ENCODE measurements around the gene CBL. TPM values are rescaled to one million over a fixed set of nuclear protein-coding genes. Genes with fewer than 3 reads are reported as not detected.

The CBL gene
- total RNA-seq, 1 donor = 9.0 TPM

DNA sequence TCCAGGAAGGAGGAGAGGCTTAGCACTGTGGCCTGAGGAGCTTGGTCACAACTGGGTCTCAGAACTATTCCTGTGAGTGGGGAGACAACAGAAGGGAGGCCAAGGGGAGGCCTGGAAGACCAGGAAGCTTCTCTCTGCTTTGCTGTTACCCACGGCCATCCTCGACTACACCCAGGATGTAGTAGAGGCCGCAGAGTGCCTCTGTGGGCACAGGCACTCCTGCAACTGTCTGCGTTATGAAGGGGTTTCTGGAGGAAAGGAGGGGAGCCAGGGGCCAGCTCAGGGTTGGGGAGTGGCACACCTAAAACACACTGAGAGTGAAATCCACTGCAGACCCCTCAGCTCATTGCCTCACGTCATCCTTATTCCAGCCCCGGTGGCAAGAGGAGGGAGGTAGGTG is 144.2 kb downstream of the CBL start:
- no peak for DNase-seq (ENCODE audit: insufficient read length, low spot score, missing footprints)
- TF ChIP-seq, protein P1, sequence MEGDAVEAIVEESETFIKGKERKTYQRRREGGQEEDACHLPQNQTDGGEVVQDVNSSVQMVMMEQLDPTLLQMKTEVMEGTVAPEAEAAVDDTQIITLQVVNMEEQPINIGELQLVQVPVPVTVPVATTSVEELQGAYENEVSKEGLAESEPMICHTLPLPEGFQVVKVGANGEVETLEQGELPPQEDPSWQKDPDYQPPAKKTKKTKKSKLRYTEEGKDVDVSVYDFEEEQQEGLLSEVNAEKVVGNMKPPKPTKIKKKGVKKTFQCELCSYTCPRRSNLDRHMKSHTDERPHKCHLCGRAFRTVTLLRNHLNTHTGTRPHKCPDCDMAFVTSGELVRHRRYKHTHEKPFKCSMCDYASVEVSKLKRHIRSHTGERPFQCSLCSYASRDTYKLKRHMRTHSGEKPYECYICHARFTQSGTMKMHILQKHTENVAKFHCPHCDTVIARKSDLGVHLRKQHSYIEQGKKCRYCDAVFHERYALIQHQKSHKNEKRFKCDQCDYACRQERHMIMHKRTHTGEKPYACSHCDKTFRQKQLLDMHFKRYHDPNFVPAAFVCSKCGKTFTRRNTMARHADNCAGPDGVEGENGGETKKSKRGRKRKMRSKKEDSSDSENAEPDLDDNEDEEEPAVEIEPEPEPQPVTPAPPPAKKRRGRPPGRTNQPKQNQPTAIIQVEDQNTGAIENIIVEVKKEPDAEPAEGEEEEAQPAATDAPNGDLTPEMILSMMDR (IDR thresholded peaks at IDR 0.05; ENCODE audit: extremely low read depth, low read depth, low read length) = no peak
- Histone ChIP-seq H4K20me1 (ENCODE audit: insufficient read depth, low read length) (no peaks in the 10 kb centered on the region), H3K4me3 (ENCODE audit: insufficient read depth, low read length) (no peak overlapping the region), H3K9me3 (ENCODE audit: low read depth, low read length) (no peaks in the 10 kb centered on the region), H2AFZ (ENCODE audit: low read length) (no peak overlapping the region), H3K27ac (ENCODE audit: low read depth, low read length) (no peak overlapping the region), H3K27me3 (ENCODE audit: insufficient read depth, low read length) (peaks cover 18% of the 10 kb centered on the region), H3K4me2 (ENCODE audit: insufficient read depth, low read length) (no peak overlapping the region), H3K36me3 (ENCODE audit: insufficient read depth, low read length) (no peaks in the 10 kb centered on the region), H3K79me2 (ENCODE audit: insufficient read depth, low read length) (no peaks in the 10 kb centered on the region), H3K4me1 (ENCODE audit: insufficient read depth, low read length) (no peaks in the 10 kb centered on the region)

DNA sequence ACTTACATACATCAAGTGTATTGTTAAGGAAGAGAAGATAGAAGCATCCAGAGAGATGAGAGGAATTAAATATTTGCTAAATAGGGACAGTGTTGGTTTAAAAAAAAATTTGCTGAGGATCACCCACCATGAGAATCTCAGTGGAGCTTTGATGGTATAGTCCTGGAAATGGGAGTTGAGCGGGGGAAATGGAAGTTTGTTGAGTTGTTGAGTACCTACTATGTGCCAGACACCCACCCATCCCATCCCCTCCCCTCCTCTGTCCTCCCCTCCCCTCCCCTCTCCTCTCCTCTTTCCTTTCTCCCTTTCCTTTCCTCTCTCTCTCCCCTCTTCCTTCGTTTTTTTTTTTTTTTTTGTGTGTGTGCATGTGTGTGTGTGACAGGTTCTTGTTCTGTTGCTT is 145.1 kb downstream of the CBL start:
- TF ChIP-seq, protein P1 (IDR thresholded peaks at IDR 0.05; ENCODE audit: extremely low read depth, low read depth, low read length) = no peak
- DNase-seq (ENCODE audit: insufficient read length, low spot score, missing footprints) = no peak
- peaks cover 1% of the 10 kb centered on the region for H3K4me1 ChIP-seq (ENCODE audit: insufficient read depth, low read length)

DNA sequence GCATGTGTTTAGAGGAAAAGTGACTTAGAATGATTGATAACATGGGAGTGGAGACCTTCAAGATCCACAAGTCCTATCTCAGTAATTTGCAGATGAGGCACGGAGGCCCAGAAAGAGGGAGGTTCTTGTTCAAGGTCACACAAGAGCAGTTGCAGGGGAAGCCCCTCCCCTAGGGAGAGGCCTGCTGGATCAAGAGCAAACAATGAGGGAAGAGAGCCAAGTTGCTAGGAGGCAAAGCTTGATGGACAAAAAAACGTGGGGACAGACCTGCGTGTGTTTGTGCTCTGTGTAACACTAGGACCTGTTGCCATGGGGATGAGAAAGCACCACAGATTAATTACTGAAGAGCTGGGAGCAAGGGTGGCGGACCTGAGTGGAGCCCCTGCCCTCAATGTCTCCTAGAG is 146.7 kb downstream of the CBL start:
- Histone ChIP-seq H3K9me3 (ENCODE audit: low read depth, low read length) (no peaks in the 10 kb centered on the region), H4K20me1 (ENCODE audit: insufficient read depth, low read length) (no peaks in the 10 kb centered on the region), H3K4me1 (ENCODE audit: insufficient read depth, low read length) (peaks cover 5% of the 10 kb centered on the region), H3K4me2 (ENCODE audit: insufficient read depth, low read length) (no peak overlapping the region), H3K79me2 (ENCODE audit: insufficient read depth, low read length) (no peaks in the 10 kb centered on the region), H3K4me3 (ENCODE audit: insufficient read depth, low read length) (no peak overlapping the region), H3K27me3 (ENCODE audit: insufficient read depth, low read length) (peaks cover 11% of the 10 kb centered on the region), H3K27ac (ENCODE audit: low read depth, low read length) (no peak overlapping the region), H2AFZ (ENCODE audit: low read length) (no peak overlapping the region), H3K36me3 (ENCODE audit: insufficient read depth, low read length) (no peaks in the 10 kb centered on the region)
- TF ChIP-seq, protein P1 (IDR thresholded peaks at IDR 0.05; ENCODE audit: extremely low read depth, low read depth, low read length) = no peak
- DNase-seq (ENCODE audit: insufficient read length, low spot score, missing footprints) = peak; percentile 75

More for the DNA sequence above, 145.1 kb downstream of the CBL start:
- Histone ChIP-seq H3K27me3 (ENCODE audit: insufficient read depth, low read length) (peaks cover 18% of the 10 kb centered on the region), H3K4me3 (ENCODE audit: insufficient read depth, low read length) (no peak overlapping the region), H3K36me3 (ENCODE audit: insufficient read depth, low read length) (no peaks in the 10 kb centered on the region), H2AFZ (ENCODE audit: low read length) (no peak overlapping the region), H3K79me2 (ENCODE audit: insufficient read depth, low read length) (no peaks in the 10 kb centered on the region), H3K27ac (ENCODE audit: low read depth, low read length) (no peak overlapping the region), H4K20me1 (ENCODE audit: insufficient read depth, low read length) (no peaks in the 10 kb centered on the region), H3K9me3 (ENCODE audit: low read depth, low read length) (no peaks in the 10 kb centered on the region), H3K4me2 (ENCODE audit: insufficient read depth, low read length) (no peak overlapping the region)

DNA sequence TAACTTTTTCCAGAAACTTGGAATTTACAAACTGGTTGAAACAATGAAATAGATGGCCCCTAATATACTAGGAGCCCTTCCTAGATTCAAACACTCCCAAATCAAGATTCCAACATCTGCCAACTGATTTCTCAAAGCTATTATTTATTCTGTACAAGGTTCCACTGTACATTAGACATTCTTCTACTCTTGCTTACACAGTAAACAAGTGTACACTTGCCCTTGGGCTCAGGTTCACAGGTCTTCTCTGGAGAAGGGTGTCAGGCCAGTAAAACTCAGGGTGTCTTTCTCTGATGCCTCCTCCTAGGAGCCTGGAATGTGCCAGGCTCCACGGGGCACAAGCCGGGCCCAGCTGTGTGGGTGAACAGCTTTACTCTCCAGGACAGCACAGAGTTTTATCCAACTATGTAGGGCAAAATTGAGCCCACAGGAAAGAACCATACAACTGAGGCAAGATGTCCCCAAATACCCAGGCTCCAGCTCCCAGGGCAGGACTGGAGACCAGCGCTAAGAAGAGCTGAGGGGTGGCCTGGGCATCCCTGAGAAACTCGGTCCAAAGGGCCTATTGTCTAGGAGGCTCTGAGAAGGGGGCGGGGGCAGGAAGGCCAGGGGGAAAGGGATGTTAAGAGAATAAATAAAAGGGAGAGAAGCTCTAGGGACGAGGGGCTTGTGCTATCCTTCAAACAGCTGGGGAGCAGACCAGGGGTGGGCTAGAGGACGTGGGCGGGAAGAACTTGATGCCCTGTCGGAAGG is 149.1 kb downstream of the CBL start:
- H4K20me1 ChIP-seq (ENCODE audit: insufficient read depth, low read length) = no peaks in the 10 kb centered on the region

More for the DNA sequence above, 149.1 kb downstream of the CBL start:
- Histone ChIP-seq H3K36me3 (ENCODE audit: insufficient read depth, low read length) (no peaks in the 10 kb centered on the region), H3K4me3 (ENCODE audit: insufficient read depth, low read length) (no peak overlapping the region), H3K27me3 (ENCODE audit: insufficient read depth, low read length) (peaks cover 7% of the 10 kb centered on the region), H3K4me2 (ENCODE audit: insufficient read depth, low read length) (no peak overlapping the region), H2AFZ (ENCODE audit: low read length) (no peak overlapping the region), H3K79me2 (ENCODE audit: insufficient read depth, low read length) (no peaks in the 10 kb centered on the region), H3K4me1 (ENCODE audit: insufficient read depth, low read length) (peaks cover 5% of the 10 kb centered on the region), H3K9me3 (ENCODE audit: low read depth, low read length) (no peaks in the 10 kb centered on the region), H3K27ac (ENCODE audit: low read depth, low read length) (no peak overlapping the region)
- TF ChIP-seq, protein P1 (IDR thresholded peaks at IDR 0.05; ENCODE audit: extremely low read depth, low read depth, low read length) = no peak
- DNase-seq (ENCODE audit: insufficient read length, low spot score, missing footprints) = peak; percentile 73

Data from osteoblast (primary cell).